ENCODE results near the gene TOM1L2. TPM values are rescaled to one million over a fixed set of nuclear protein-coding genes. Genes with fewer than 3 reads are reported as not detected.

The TOM1L2 gene
- total RNA-seq, 1 experiment from 2014 or later = 45.2 TPM

GRCh38 chr17:17899486-17899885, 72.7 kb downstream of the TOM1L2 start:
- in situ Hi-C loops (cut with HindIII; ENCODE audit: low pct_unique_long_range_greater_than_20kb, low sequenced_read_pairs) (no loop called here), intact Hi-C loops (cut with micrococcal nuclease; ENCODE audit: unreplicated experiment) (no loop called here)
- CTCF ChIA-PET = interaction anchor here (1.2 kb wide), 1 partner anchor 20 kb away, joined by 4 read pairs; no protein-coding TSS in a partner anchor
- Histone ChIP-seq H3K27me3 (ENCODE audit: control insufficient read depth, insufficient read depth, low read length) (no peaks in the 10 kb centered on the region), H3K9me3 (ENCODE audit: control insufficient read depth, insufficient read depth, low read depth, low read length) (no peaks in the 10 kb centered on the region), H3K4me1 (ENCODE audit: control insufficient read depth, insufficient read depth, low read length) (peaks cover 13% of the 10 kb centered on the region), H3K27ac (ENCODE audit: low read length) (0 out of 2 replicates have a peak overlapping the region, but pooled peaks have one; percentile 34), H3K36me3 (ENCODE audit: control insufficient read depth, insufficient read depth, low read length) (peaks cover 3% of the 10 kb centered on the region; the same call in 1 of the 2 replicates), H3K4me3 (ENCODE audit: low read depth in 2 of 2, low read length in 2 of 2) (no peak overlapping the region)
- no peak for TF ChIP-seq POLR2AphosphoS5 (IDR thresholded peaks at IDR 0.05; ENCODE audit: low read depth, low read length)
- TF ChIP-seq, protein P1, sequence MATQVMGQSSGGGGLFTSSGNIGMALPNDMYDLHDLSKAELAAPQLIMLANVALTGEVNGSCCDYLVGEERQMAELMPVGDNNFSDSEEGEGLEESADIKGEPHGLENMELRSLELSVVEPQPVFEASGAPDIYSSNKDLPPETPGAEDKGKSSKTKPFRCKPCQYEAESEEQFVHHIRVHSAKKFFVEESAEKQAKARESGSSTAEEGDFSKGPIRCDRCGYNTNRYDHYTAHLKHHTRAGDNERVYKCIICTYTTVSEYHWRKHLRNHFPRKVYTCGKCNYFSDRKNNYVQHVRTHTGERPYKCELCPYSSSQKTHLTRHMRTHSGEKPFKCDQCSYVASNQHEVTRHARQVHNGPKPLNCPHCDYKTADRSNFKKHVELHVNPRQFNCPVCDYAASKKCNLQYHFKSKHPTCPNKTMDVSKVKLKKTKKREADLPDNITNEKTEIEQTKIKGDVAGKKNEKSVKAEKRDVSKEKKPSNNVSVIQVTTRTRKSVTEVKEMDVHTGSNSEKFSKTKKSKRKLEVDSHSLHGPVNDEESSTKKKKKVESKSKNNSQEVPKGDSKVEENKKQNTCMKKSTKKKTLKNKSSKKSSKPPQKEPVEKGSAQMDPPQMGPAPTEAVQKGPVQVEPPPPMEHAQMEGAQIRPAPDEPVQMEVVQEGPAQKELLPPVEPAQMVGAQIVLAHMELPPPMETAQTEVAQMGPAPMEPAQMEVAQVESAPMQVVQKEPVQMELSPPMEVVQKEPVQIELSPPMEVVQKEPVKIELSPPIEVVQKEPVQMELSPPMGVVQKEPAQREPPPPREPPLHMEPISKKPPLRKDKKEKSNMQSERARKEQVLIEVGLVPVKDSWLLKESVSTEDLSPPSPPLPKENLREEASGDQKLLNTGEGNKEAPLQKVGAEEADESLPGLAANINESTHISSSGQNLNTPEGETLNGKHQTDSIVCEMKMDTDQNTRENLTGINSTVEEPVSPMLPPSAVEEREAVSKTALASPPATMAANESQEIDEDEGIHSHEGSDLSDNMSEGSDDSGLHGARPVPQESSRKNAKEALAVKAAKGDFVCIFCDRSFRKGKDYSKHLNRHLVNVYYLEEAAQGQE (IDR thresholded peaks at IDR 0.05; ENCODE audit: insufficient read depth in 1 of 2, low read depth in 2 of 2, low read length in 1 of 2) = no peak
- ATAC-seq = no peak
- DNase-seq (ENCODE audit: low read depth, low spot score) = no peak
- BruUV-seq (replicated peaks) = no TSS peak
- POLR2A ChIA-PET = no interaction called here

DNA sequence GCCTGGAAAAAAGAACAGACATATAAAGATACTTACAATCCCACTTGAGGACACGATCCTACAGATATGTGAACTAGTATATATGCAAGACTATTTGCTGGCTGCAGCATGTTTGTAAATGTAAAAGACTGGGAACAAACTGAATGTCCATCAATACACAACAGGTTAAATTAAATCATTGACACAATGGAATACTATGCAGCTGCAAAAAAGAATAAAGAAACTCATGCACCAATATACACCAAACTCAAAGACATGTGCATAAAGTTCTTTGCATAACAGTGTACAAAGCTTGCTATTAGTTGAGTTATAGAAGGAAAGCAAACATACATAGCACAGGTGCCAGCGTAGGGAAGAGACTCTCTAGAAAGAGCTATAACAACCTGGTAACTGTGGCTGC, 73.5 kb downstream of the TOM1L2 start:
- BruUV-seq (replicated peaks) = no TSS peak
- no peak overlapping the region for H3K27ac ChIP-seq (ENCODE audit: low read length)
- TF ChIP-seq CTCF (IDR thresholded peaks at IDR 0.05) (no peak), TCF7L2 (IDR thresholded peaks at IDR 0.05; ENCODE audit: low read depth, low read length) (no peak), SIN3A (IDR thresholded peaks at IDR 0.05; ENCODE audit: borderline replicate concordance, insufficient read depth, low read depth, low read length) (no peak), POLR2AphosphoS5 (IDR thresholded peaks at IDR 0.05; ENCODE audit: low read depth, low read length) (no peak)
- TF ChIP-seq, protein P1 (IDR thresholded peaks at IDR 0.05; ENCODE audit: insufficient read depth in 1 of 2, low read depth in 2 of 2, low read length in 1 of 2) = no peak
- ChIA-PET POLR2A (no interaction called here), CTCF (no interaction called here)
- no peaks in the 10 kb centered on the region for H3K9me3 ChIP-seq (ENCODE audit: control insufficient read depth, insufficient read depth, low read depth, low read length)
- peaks cover 13% of the 10 kb centered on the region for H3K4me1 ChIP-seq (ENCODE audit: control insufficient read depth, insufficient read depth, low read length)
- H3K4me3 ChIP-seq (ENCODE audit: low read depth in 2 of 2, low read length in 2 of 2) = no peak overlapping the region
- DNase-seq (ENCODE audit: low read depth, low spot score) (no peak), ATAC-seq (no peak)
- H3K36me3 ChIP-seq (ENCODE audit: control insufficient read depth, insufficient read depth, low read length) = peaks cover 3% of the 10 kb centered on the region; the same call in 1 of the 2 replicates
- in situ Hi-C loops (cut with HindIII; ENCODE audit: low pct_unique_long_range_greater_than_20kb, low sequenced_read_pairs) (no loop called here), intact Hi-C loops (cut with micrococcal nuclease; ENCODE audit: unreplicated experiment) (no loop called here)
- H3K27me3 ChIP-seq (ENCODE audit: control insufficient read depth, insufficient read depth, low read length) = no peaks in the 10 kb centered on the region

Measured in Panc1 (cell line).